WTC11 (cell line): ENCODE data around the gene CSRNP3. TPM values are rescaled to one million over a fixed set of nuclear protein-coding genes. Genes with fewer than 3 reads are reported as not detected.

Source experiments
- ATAC-seq: fragments of 200-7000 bp; cut with Tn5 transposase; 2 replicates; pipeline ENCODE4 v1.10.0; 2021; ENCODE audit warnings: mild to moderate bottlenecking, moderate library complexity
- CTCF ChIA-PET: fragments of 300-600 bp; sonication (Branson Sonifier 250); formaldehyde crosslinking; loops from one replicate; lab custom pipeline; 2021; ENCODE audit warnings: antibody characterized with exemption; lab: Charles Lee
- POLR2A ChIA-PET: fragments of 350-600 bp; sonication (Branson Sonifier 250); formaldehyde crosslinking; loops from one replicate; lab custom pipeline; 2021; ENCODE audit warnings: antibody characterized with exemption; lab: Charles Lee
- DNase-seq: peaks from one replicate; pipeline ENCODE4 v3.0.0; 2021; ENCODE audit warnings: low spot score
- H3K27ac Mint-ChIP-seq: 2 replicates; pipeline ENCODE4 v1.8.0; 2021; ENCODE audit warnings: mixed read lengths
- H3K27me3 Mint-ChIP-seq: 2 replicates; pipeline ENCODE4 v1.8.0; 2021; ENCODE audit warnings: low read depth, mild to moderate bottlenecking, moderate library complexity, mixed read lengths
- H3K36me3 Mint-ChIP-seq: 2 replicates; pipeline ENCODE4 v1.8.0; 2021; ENCODE audit warnings: mixed read lengths
- H3K4me1 Mint-ChIP-seq: 2 replicates; pipeline ENCODE4 v1.8.0; 2022; ENCODE audit warnings: mixed read lengths
- H3K4me3 Mint-ChIP-seq: 2 replicates; pipeline ENCODE4 v1.8.0; 2021; ENCODE audit warnings: mild to moderate bottlenecking, moderate library complexity, mixed read lengths
- H3K9me3 Mint-ChIP-seq: 2 replicates; pipeline ENCODE4 v1.8.0; 2021; ENCODE audit warnings: mixed read lengths
- ATF1 ChIP-seq: sonication (generic); formaldehyde crosslinking; IDR thresholded peaks from 2 replicates; pipeline ENCODE4 v1.8.1; 2023; ENCODE audit warnings: mild to moderate bottlenecking, moderate library complexity, missing genetic modification reagents
- ELF4 ChIP-seq: sonication (generic); formaldehyde crosslinking; IDR thresholded peaks from 2 replicates; pipeline ENCODE4 v1.8.1; 2022; ENCODE audit warnings: low read depth, mild to moderate bottlenecking, moderate library complexity, missing genetic modification reagents
- EMX1 ChIP-seq: fragments of 250-450 bp; sonication (Bioruptor Pico); IDR thresholded peaks from 2 replicates; pipeline ENCODE4 v1.8.0; 2021; ENCODE audit warnings: mild to moderate bottlenecking
- ERG ChIP-seq: fragments of 250-450 bp; sonication (Bioruptor Pico); IDR thresholded peaks from 2 replicates; pipeline ENCODE4 v1.8.0; 2021; ENCODE audit warnings: mild to moderate bottlenecking
- JAZF1 ChIP-seq: fragments of 250-450 bp; sonication (Bioruptor Pico); IDR thresholded peaks from 2 replicates; pipeline ENCODE4 v1.9.0; 2021; ENCODE audit warnings: moderate library complexity, mild to moderate bottlenecking, inconsistent platforms
- NFYB ChIP-seq: sonication (generic); formaldehyde crosslinking; conservative IDR thresholded peaks from 2 replicates; pipeline ENCODE4 v1.8.0; 2022; ENCODE audit warnings: low read depth, missing genetic modification reagents
- NR2C2 ChIP-seq: sonication (generic); formaldehyde crosslinking; IDR thresholded peaks from 2 replicates; pipeline ENCODE4 v1.8.0; 2022; ENCODE audit warnings: mild to moderate bottlenecking, missing genetic modification reagents
- TCF7 ChIP-seq: sonication (generic); formaldehyde crosslinking; IDR thresholded peaks from 2 replicates; pipeline ENCODE4 v1.8.0; 2022; ENCODE audit warnings: mild to moderate bottlenecking, low read depth, missing genetic modification reagents, moderate library complexity
- TP53 ChIP-seq: sonication (generic); formaldehyde crosslinking; IDR thresholded peaks from 2 replicates; pipeline ENCODE4 v1.8.1; 2023; ENCODE audit warnings: mild to moderate bottlenecking, missing genetic modification reagents
- ZBTB43 ChIP-seq: sonication (generic); formaldehyde crosslinking; IDR thresholded peaks from 2 replicates; pipeline ENCODE4 v1.8.1; 2023; ENCODE audit warnings: mild to moderate bottlenecking, missing genetic modification reagents
- ZNF138 ChIP-seq: sonication (generic); formaldehyde crosslinking; conservative IDR thresholded peaks from 2 replicates; pipeline ENCODE4 v1.8.1; 2022; ENCODE audit warnings: mild to moderate bottlenecking, moderate library complexity, missing genetic modification reagents
- ZNF232 ChIP-seq: sonication (generic); formaldehyde crosslinking; IDR thresholded peaks from 2 replicates; pipeline ENCODE4 v1.8.0; 2022; ENCODE audit warnings: mild to moderate bottlenecking, missing genetic modification reagents
- ZNF281 ChIP-seq: sonication (generic); formaldehyde crosslinking; IDR thresholded peaks from 2 replicates; pipeline ENCODE4 v1.8.0; 2023; ENCODE audit warnings: mild to moderate bottlenecking, missing genetic modification reagents
- total RNA-seq: library from RNA; stranded (reverse); gene quantifications from 3 replicates; pipeline ENCODE4 v1.2.3, GENCODE V29; 2021
- TF ChIP-seq, protein P1 (sequence below): sonication (generic); formaldehyde crosslinking; conservative IDR thresholded peaks from 2 replicates; pipeline ENCODE4 v1.8.1; 2023; ENCODE audit warnings: mild to moderate bottlenecking, low read depth, missing genetic modification reagents, moderate library complexity
- TF ChIP-seq, protein P2 (sequence below): sonication (generic); formaldehyde crosslinking; IDR thresholded peaks from 2 replicates; pipeline ENCODE4 v1.8.1; 2023; ENCODE audit warnings: mild to moderate bottlenecking, missing genetic modification reagents, moderate library complexity
- TF ChIP-seq, protein P3 (sequence below): sonication (generic); formaldehyde crosslinking; IDR thresholded peaks from 2 replicates; pipeline ENCODE4 v1.8.0; 2023; ENCODE audit warnings: missing genetic modification reagents, mild to moderate bottlenecking, borderline replicate concordance

The CSRNP3 gene
- total RNA-seq, 1 experiment from 2014 or later, result 7.3 TPM

- no peak for DNase-seq
- POLR2A ChIA-PET, result no interaction called here
- peaks cover 10% of the 10 kb centered on the region for H3K4me1 Mint-ChIP-seq
- TF ChIP-seq JAZF1 (CRISPR knock-in tag), result no peak
- TF ChIP-seq NFYB (CRISPR knock-in tag), result no peak
- TF ChIP-seq ELF4 (CRISPR knock-in tag), result no peak
- no peak for TF ChIP-seq ZNF281 (CRISPR knock-in tag)
- TF ChIP-seq ERG (CRISPR knock-in tag), result no peak
- TF ChIP-seq, protein P1, sequence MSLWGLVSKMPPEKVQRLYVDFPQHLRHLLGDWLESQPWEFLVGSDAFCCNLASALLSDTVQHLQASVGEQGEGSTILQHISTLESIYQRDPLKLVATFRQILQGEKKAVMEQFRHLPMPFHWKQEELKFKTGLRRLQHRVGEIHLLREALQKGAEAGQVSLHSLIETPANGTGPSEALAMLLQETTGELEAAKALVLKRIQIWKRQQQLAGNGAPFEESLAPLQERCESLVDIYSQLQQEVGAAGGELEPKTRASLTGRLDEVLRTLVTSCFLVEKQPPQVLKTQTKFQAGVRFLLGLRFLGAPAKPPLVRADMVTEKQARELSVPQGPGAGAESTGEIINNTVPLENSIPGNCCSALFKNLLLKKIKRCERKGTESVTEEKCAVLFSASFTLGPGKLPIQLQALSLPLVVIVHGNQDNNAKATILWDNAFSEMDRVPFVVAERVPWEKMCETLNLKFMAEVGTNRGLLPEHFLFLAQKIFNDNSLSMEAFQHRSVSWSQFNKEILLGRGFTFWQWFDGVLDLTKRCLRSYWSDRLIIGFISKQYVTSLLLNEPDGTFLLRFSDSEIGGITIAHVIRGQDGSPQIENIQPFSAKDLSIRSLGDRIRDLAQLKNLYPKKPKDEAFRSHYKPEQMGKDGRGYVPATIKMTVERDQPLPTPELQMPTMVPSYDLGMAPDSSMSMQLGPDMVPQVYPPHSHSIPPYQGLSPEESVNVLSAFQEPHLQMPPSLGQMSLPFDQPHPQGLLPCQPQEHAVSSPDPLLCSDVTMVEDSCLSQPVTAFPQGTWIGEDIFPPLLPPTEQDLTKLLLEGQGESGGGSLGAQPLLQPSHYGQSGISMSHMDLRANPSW (CRISPR knock-in tag), result no peak
- no peak for TF ChIP-seq ZNF138 (CRISPR knock-in tag)
- TF ChIP-seq, all 79 proteins: peak for 0
- H3K4me3 Mint-ChIP-seq, result no peak overlapping the region
- CTCF ChIA-PET, result no interaction called here
- H3K27me3 Mint-ChIP-seq, result no peaks in the 10 kb centered on the region
- peaks cover 52% of the 10 kb centered on the region for H3K36me3 Mint-ChIP-seq
- ATAC-seq, result no peak
- H3K27ac Mint-ChIP-seq, result no peak overlapping the region
- peaks cover 21% of the 10 kb centered on the region for H3K9me3 Mint-ChIP-seq
These were observed 206.1 kb downstream of the CSRNP3 start for GRCh38 chr2:165675551-165675968.

DNA sequence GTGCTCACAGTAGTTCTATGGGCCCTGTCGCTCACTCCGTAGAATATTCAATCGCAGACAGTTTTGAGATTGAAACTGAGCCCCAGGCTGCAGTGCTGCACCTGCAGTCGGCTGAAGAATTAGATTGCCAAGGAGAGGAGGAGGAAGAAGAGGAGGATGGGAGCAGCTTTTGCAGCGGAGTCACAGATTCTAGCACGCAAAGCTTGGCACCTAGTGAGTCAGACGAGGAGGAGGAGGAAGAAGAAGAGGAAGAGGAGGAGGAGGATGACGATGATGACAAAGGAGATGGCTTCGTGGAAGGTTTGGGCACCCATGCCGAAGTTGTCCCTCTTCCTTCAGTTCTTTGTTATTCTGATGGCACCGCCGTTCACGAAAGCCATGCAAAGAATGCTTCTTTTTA is 209.4 kb downstream of the CSRNP3 start:
- H3K27me3 Mint-ChIP-seq, result no peaks in the 10 kb centered on the region
- POLR2A ChIA-PET, result no interaction called here
- H3K36me3 Mint-ChIP-seq, result peaks cover 29% of the 10 kb centered on the region
- H3K4me3 Mint-ChIP-seq, result no peak overlapping the region
- no peak for TF ChIP-seq EMX1 (CRISPR knock-in tag)
- TF ChIP-seq, protein P2, sequence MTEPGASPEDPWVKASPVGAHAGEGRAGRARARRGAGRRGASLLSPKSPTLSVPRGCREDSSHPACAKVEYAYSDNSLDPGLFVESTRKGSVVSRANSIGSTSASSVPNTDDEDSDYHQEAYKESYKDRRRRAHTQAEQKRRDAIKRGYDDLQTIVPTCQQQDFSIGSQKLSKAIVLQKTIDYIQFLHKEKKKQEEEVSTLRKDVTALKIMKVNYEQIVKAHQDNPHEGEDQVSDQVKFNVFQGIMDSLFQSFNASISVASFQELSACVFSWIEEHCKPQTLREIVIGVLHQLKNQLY (CRISPR knock-in tag), result no peak
- H3K27ac Mint-ChIP-seq, result peak overlapping the region; percentile 68; the same call in 1 of the 2 replicates
- CTCF ChIA-PET, result no interaction called here
- H3K9me3 Mint-ChIP-seq, result no peaks in the 10 kb centered on the region
- peaks cover 25% of the 10 kb centered on the region for H3K4me1 Mint-ChIP-seq
- ATAC-seq, result no peak
- DNase-seq, result no peak

- ATAC-seq (no peak), DNase-seq (no peak)
- H3K9me3 Mint-ChIP-seq, result no peaks in the 10 kb centered on the region
- ChIA-PET POLR2A (no interaction called here), CTCF (interaction anchor here (0.5 to 1.1 kb wide), 2 partner anchors 11 to 373 kb away, joined by 3 to 4 read pairs; no protein-coding TSS in a partner anchor)
- H3K27ac Mint-ChIP-seq, result no peak overlapping the region
- H3K36me3 Mint-ChIP-seq, result peaks cover 29% of the 10 kb centered on the region
- H3K4me3 Mint-ChIP-seq, result no peak overlapping the region
- H3K27me3 Mint-ChIP-seq, result no peaks in the 10 kb centered on the region
- H3K4me1 Mint-ChIP-seq, result peaks cover 26% of the 10 kb centered on the region
- TF ChIP-seq TCF7 (no peak), ZNF232 (no peak), ZBTB43 (CRISPR knock-in tag) (no peak), ATF1 (CRISPR knock-in tag) (no peak), NR2C2 (no peak), TP53 (no peak)
- TF ChIP-seq, protein P2 (CRISPR knock-in tag), result no peak
- TF ChIP-seq, protein P3, sequence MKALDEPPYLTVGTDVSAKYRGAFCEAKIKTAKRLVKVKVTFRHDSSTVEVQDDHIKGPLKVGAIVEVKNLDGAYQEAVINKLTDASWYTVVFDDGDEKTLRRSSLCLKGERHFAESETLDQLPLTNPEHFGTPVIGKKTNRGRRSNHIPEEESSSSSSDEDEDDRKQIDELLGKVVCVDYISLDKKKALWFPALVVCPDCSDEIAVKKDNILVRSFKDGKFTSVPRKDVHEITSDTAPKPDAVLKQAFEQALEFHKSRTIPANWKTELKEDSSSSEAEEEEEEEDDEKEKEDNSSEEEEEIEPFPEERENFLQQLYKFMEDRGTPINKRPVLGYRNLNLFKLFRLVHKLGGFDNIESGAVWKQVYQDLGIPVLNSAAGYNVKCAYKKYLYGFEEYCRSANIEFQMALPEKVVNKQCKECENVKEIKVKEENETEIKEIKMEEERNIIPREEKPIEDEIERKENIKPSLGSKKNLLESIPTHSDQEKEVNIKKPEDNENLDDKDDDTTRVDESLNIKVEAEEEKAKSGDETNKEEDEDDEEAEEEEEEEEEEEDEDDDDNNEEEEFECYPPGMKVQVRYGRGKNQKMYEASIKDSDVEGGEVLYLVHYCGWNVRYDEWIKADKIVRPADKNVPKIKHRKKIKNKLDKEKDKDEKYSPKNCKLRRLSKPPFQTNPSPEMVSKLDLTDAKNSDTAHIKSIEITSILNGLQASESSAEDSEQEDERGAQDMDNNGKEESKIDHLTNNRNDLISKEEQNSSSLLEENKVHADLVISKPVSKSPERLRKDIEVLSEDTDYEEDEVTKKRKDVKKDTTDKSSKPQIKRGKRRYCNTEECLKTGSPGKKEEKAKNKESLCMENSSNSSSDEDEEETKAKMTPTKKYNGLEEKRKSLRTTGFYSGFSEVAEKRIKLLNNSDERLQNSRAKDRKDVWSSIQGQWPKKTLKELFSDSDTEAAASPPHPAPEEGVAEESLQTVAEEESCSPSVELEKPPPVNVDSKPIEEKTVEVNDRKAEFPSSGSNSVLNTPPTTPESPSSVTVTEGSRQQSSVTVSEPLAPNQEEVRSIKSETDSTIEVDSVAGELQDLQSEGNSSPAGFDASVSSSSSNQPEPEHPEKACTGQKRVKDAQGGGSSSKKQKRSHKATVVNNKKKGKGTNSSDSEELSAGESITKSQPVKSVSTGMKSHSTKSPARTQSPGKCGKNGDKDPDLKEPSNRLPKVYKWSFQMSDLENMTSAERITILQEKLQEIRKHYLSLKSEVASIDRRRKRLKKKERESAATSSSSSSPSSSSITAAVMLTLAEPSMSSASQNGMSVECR (CRISPR knock-in tag), result no peak
These were observed 210.1 kb downstream of the CSRNP3 start for GRCh38 chr2:165679621-165680020.
